ENCODE results near the gene SNX32.
A peak's percentile ranks its signal among the peaks of the same experiment; 100 is the strongest.

Gene SNX32

DNA sequence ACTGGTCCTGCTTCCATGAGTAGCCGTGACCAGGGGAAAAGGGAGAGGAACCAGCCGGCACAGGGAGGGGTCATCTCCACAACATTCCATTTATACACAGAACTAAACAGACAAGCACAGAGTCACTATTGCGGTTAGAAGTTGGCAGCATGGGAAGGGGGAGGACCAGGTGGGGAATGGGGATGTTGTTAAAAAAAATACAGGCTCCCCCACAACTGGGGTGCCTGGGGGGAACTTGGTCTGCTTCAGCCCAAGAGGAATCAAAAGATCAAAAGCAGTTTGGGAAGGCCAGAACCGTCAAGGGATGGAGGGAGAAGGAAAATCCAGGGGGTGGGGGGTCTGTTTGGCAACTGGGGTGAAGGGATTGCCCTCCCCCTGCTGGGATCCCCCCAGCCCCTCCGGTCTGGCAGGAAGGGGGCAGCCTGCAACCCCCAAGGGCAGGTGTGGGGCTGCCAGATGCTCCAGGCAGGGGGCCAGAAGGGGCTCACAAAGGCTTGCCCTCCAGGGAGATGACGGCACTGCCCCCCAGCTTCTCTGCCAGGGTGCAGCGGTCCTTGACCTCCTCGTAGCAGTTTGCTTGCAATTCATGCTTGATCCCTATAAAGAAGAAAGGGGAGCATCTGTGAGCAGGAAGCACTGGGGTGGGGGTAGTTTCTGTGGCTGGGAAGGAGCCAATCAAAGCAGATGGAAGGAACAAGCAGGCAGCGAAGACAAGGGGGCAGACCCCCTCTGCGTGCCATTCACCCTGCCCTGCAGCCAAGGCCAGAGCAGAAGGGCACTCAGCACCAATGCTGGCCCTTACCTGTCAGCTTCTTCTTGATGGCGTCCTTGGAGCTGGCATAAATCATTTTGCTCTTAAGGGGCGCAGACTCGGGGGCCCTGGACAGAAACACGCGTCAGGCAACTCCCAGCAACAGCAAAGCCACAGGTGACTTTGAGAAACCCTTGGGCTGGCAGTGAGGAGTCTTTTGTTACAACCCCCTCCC lies 21.4 kb downstream of the SNX32 start:
- DNase-seq (ENCODE audit: low spot score) = no peak

DNA sequence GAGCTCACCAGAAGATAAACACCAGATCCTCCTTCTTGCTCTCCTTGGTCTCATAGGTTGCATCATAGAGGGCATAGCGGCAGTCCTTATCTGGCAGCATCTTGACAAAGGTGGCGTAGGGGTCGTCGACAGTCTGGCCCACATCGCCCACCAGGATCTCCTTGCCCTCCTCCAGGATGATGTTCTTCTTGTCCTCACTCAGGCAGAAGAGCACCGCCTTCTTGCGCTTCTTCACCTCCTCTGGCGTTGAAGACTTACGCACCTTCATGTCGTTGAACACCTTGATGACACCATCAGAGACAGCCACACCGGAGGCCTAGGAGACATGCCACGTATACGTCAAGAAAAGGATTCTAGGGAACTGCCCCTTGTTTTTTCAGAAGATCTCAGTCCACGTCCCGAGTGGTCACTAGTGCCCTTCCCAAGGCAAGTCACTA lies 22.2 kb downstream of the SNX32 start:
- peak; percentile 9 for DNase-seq (ENCODE audit: low spot score)

DNA sequence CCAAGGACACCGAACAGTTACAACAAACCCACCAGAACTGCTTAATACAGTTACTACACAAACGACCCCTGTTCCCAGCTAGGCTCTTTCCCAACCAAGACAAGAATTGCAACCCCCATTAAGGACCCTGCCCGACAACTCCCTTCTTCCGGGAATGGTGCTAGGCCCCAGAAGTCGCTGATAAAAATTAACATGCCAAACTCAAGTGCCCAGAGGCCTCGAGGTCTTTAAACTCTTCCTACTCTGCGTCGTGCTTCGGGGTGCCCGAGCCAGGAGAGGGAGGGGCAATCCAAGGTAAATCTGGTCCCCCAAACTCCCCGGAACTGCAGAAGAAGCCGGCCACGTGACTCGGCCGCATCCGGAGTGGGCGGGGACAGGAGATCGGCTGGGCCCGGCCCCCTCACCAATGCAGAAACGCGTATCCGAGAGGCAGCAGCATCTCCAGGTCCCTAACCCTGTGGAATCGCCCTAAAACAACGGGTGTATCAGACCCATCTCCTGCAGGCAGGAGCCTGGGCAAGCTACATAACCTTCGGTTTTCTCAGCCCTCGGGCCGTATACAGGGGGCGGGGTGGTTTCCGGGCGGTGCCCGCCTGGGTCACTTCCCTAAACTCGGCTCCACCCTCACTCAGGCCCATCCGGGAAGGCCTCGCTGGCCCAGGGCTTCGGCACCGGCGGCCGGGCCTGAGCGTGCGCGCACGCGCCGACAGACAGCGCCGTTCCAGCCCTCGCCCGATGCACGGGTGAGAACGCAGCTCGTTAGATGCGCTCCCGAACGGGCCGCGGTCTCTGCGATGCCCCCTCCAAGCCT lies 23.1 kb downstream of the SNX32 start:
- peak; percentile 74 for DNase-seq (ENCODE audit: low spot score)

DNA sequence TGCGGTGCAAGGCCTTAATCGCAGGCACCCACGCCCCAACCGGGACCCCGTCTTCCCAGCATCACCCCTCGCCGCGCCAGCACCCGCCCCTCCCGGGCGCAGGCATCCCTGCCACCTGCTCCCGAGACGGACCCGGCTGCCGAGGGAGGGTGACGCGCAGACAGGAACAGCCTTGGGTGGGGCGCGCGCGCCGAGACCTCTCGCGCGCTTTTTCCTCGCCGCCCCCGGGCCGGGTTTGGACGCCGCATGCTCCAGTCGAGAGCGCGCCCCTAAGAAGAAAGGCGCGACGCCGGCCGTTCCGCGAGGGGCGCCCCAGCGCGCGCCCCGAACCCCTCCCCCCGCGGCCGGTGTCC lies 23.7 kb downstream of the SNX32 start:
- no peak for DNase-seq (ENCODE audit: low spot score)

DNA sequence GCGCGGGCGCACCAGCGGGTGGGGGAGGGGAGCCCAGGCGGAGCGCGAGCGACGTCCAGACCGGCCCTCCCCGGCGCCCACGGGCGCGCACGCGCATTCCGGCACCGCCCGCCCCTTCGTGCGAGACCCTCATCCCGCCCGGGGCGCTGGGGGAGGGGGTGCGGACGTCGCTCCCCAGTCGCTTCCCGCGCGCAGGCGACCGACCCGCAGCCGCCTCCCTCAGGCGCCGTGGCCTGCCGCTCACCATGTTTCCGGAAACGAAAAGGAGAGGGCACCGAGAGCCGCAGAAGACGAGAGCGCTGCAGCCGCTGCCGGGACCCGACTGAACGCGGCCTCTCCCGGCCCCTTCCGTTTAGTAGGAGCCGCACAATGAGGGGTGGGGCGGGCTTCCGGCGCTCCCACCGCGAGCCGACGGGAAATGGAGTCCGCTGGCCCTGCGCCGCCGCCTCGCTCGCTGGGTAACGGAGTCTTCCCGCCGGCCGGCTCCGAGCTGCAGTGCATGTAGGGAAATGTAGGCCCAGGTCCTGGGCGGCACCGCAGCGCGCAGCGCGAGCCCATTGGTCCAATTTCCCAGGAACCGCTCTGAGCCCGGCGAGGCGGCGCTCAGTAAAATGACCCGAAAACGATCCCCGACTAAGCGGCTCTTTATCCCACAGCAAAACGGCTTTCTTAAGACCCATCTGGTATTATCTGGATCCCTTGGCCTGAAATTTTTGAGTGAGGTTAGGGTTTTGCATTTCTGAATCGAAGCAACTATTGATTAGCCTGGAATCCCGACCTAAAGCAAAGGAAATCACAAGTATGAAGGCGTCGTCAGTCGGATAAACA lies 24.3 kb downstream of the SNX32 start, which contains the start of gene CFL1:
Gene CFL1, minus strand, starts transcription at position 328 of the 828 bp plus-strand sequence. Its CDS starts 81 bp downstream, at position 247.
- DNase-seq (ENCODE audit: low spot score) = peak; percentile 96

DNA sequence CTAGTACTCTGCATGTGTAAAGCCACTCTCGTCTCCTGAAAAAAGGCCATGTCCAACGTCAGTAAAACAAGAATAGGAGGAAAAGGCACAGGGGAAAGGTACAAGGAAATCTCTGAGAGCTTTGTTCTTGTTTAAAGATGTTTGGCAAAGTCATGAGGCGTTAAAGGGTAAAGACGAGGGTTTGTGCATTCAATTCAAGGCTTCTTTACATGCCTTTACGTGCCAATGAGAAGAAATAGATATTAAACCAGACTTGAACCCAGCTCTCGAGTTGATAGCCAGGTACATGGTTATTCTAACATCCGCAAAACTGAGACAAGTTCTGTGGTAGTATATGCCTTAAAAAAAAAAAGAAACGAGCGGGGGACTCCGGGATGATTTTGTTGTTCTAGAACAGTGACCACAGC lies 24.9 kb downstream of the SNX32 start:
- DNase-seq (ENCODE audit: low spot score) = no peak

DNA sequence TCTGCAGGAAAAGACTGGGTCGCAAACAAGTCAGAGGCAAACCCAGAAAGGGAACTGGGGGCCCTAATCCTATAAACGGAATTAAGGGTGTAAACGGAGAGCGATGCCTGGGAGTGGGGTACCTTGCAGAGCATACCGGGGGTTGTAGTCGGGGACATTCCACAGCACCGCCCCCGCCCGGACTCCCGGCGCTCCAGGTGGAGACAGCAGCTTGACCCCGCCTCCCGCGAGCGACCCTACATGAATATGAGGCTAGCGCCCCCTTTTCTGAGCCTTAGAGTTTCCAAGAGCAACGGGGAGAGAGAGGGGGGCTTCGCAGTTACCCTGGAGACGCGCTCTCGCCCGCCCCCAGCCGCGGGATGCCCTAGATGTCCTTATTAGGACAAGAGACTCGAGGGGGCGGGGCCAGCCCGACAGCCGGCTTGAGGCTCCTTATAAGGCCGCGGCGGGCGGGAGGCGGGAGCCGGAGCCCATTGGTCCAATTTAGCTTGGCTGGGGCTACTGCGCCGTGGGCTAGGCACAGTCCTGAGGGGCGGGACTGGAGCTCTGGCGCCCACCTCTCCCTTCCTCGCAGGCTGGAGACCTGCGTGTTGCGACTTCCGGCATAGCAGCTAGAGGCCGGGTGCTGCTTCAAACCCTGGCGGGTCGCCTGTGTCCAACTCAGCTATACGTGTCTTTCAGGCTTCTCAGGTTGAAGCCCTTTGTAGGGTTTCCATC lies 25.5 kb downstream of the SNX32 start:
- peak; percentile 100 for DNase-seq (ENCODE audit: low spot score)

DNA sequence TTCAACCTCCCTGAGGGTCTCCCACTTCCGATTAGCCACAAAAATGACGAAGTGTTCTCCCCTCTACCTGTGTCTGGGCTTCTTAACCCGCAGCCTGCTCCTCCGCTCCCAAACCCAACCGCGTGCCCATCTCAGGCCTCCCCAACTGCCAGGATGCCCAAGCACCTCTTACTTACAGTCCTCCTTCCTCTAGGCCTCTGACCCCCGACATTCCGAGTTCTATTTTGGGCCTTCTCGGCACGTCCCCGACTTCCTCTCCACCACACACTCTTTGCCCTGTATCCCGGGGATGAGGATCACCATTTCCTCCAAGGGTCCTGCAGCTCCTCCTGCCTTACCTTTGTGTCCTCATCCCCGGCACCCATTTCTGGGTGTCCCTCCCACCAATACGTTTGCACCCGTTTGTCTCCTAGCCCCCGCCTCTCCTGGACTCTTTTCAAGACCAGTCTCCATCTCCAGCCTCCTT lies 26.1 kb downstream of the SNX32 start:
- DNase-seq (ENCODE audit: low spot score) = no peak

DNA sequence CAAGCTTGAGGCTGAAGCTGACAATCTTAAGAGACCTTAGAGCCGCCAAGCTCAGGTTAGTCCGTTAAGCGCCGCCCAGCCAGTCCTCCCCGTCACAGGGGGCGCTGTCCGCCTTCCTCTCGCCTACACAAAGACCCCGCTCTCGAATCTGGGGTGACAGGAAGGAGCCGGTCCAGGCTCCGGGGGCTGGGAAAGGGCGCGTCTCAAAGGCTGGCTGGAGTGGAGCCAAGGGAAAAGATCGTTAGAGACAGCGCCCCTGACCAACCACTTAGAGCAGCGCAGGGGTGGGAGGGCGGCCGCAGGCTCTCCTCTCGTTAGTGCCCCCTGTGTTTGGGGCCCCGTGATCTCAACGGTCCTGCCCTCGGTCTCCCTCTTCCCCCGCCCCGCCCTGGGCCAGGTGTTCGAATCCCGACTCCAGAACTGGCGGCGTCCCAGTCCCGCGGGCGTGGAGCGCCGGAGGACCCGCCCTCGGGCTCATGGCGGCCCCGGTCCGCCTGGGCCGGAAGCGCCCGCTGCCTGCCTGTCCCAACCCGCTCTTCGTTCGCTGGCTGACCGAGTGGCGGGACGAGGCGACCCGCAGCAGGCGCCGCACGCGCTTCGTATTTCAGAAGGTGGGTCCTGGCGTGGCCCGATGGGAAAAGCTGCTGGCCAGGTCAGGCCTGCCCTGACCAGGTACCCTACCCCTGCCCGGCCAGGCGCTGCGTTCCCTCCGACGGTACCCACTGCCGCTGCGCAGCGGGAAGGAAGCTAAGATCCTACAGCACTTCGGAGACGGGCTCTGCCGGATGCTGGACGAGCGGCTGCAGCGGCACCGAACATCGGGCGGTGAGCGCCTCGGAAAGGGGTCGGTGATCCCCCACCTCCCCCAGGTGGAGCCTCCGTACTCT lies 26.8 kb downstream of the SNX32 start, which contains the start of gene MUS81:
Gene MUS81, plus strand, starts transcription at position 156 of the 887 bp plus-strand sequence. Its CDS starts 321 bp downstream, at position 477.
- DNase-seq (ENCODE audit: low spot score) = peak; percentile 98

DNA sequence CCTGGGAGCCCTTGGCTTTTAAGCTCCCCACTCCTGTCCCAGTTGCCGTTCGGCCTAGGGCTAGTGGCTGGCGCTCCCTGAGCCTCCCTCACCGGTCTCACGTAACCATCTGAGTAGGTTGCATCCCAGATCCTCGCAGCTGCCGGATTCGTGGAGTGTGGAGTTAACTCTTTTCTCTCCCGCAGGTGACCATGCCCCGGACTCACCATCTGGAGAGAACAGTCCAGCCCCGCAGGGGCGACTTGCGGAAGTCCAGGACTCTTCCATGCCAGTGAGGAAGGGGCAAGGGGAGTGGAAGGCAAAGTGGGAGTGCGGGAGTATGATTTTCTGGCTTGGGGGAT lies 27.4 kb downstream of the SNX32 start:
- no peak for DNase-seq (ENCODE audit: low spot score)

DNA sequence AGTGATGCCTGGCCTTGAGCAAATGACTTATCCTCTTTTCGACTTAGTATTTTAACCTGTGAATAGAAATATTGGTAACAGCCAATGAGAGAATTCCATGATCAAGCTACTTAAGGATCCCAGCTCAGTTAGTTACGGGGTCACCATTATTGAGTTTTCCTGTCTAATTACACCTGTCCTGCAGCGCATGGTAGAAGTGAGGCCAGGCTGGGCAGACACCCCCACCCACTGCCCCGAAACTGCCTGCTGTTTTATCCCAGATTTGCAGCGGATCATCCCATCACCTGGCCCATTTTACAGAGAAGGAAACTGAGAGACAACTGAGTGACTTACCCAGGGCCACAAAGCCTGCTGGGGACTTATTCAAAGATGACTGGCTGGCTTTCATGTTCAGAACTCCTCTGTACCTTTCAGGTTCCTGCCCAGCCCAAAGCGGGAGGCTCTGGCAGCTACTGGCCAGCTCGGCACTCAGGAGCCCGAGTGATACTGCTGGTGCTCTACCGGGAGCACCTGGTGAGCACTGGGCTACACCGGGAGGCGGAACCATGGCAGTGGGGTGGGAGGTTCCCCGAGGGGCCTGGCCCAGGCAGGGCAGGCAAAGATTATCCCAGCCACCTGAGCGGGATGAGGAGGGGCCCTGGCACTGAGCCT lies 27.9 kb downstream of the SNX32 start:
- DNase-seq (ENCODE audit: low spot score) = no peak

DNA sequence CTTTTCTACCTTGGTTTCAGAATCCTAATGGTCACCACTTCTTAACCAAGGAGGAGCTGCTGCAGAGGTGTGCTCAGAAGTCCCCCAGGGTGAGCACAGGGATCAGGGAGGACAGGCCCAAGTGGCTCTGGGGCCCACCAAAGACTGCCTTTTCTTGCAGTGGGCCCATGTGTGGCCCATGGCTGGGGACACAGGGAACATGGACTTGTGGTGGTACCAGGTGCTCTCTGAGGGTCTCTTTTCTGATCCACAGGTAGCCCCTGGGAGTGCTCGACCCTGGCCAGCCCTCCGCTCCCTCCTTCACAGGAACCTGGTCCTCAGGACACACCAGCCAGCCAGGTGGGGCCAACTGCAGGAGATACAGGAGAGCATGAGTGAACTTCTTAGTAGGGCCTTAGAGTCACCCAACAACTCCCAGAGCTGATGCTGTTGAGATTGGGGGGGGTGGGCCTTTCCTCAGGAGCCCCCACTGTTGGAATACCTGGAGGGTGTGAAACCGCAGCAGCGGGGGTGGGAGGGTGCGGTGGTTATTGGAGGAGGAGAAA lies 28.5 kb downstream of the SNX32 start:
- no peak for DNase-seq (ENCODE audit: low spot score)

DNA sequence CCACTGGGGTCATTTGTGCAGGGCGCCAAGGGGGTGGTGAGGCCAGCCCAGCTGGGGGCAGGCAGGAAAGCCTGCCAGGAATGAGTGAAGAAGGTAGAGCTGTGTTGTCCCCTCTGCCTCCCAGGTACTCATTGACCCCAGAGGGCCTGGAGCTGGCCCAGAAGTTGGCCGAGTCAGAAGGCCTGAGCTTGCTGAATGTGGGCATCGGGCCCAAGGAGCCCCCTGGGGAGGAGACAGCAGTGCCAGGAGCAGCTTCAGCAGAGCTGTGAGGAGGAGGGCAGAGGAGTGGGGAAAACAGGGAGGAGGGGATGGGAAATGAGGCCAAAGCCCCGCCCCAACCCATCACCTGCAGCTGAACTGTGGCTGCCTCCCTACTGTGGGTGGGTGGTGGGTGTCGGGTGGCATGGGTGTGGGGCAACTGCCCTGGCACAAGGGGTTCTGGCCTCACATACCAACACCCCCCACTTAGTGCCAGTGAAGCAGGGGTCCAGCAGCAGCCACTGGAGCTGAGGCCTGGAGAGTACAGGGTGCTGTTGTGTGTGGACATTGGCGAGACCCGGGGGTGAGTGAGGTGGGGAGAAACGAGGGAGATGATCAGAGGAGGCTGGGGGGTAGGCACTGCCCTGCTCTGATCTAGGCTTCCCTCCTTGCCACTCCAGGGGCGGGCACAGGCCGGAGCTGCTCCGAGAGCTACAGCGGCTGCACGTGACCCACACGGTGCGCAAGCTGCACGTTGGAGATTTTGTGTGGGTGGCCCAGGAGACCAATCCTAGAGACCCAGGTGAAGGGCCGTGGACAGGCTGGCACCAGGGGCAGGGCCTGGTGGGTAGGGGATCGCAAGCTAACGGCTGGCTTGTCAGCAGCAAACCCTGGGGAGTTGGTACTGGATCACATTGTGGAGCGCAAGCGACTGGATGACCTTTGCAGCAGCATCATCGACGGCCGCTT lies 29.5 kb downstream of the SNX32 start:
- DNase-seq (ENCODE audit: low spot score) = no peak

DNA sequence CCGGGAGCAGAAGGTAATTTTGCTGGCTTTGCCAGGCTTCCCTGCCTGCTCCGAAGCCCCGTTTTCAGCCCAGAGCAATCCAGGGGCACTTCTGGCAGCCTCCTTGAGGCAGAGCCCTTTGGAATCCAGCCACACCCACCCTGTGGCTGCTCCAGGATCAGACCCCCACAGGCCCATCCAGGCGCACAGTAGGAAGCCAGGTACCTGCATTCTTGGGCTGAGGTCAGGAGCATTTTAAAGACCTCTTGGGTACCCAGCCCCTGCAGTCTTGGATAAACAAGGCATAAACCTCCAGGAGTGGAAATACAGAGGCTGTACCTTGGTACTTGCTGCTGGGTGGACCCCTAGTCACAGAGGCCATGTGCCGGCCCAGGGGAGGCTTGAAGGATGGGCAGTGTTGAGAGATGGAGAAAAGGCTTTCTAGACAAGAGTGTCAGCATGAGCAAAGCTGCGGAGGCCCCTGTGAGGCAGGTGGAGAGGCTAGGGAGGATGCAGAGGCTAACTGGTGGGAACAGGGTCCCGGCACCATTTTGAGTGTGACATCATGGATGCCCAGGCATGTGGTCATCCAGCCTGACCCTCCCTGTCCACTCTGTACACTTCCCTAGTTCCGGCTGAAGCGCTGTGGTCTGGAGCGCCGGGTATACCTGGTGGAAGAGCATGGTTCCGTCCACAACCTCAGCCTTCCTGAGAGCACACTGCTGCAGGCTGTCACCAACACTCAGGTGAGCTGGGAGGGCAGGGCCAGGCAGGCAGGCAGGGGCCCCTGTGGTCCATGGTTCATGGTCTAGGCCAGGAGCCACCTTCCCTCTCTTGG lies 30.3 kb downstream of the SNX32 start:
- no peak for DNase-seq (ENCODE audit: low spot score)

DNA sequence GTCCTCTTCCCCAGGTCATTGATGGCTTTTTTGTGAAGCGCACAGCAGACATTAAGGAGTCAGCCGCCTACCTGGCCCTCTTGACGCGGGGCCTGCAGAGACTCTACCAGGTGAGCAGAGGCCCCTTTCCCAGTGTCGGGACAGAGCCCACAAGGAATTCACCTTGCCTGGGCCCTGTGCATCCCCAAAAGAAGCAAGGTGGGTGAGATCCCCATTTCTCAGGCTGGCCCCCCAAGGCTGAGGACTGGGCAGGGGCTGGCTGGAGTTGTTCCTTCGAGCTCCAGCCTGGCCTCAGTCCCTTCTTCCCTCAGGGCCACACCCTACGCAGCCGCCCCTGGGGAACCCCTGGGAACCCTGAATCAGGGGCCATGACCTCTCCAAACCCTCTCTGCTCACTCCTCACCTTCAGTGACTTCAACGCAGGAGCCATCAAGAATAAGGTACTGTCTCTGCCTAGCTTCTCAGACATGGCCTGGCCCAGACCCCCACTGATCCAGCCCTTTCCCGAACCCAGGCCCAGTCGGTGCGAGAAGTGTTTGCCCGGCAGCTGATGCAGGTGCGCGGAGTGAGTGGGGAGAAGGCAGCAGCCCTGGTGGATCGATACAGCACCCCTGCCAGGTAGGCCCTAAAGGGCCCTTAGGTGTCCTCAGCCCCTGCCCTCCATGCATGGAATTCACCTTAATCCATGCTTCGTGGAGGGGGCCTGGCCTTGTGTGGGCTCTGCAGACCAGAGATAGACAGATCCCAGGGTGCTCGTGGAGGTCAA lies 31.1 kb downstream of the SNX32 start:
- no peak for DNase-seq (ENCODE audit: low spot score)

DNA sequence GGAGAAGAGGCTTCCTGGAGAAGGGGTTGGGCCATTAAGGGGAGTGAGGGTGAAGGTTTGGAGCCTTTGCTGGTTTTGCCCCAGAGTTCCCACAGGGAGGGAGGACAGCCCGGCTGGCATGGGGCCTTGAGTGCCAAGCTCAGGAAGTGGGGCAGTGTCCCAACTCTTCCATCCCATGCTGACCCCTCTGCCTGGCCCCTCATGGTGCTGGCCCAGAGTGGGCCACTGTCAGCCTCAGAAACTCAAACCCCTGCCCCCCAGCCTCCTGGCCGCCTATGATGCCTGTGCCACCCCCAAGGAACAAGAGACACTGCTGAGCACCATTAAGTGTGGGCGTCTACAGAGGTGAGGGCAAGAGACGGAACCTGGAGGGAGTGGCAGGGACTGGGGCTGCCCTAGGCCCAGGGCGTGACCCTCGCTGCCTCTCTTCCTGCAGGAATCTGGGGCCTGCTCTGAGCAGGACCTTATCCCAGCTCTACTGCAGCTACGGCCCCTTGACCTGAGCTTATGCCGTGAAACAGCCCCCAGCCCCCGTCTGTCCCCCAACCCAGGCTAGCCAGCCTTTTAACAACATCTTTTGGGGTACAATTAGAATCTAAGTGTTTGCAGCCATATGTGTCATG lies 31.9 kb downstream of the SNX32 start:
- DNase-seq (ENCODE audit: low spot score) = no peak
